Muscle layer of duodenum (tissue), 2 donors: Measurements from ENCODE around the gene SIVA1.

ENCODE experiments used
- H3K27ac ChIP-seq: one replicate; pipeline ENCODE4 v1.7.0; 2013; ENCODE audit warnings: mild to moderate bottlenecking, low read length
- H3K27me3 ChIP-seq: one replicate; pipeline ENCODE4 v1.7.0; 2013; ENCODE audit warnings: low read depth, mild to moderate bottlenecking, control low read depth, low read length
- H3K36me3 ChIP-seq, 2 donors: one replicate each; pipeline ENCODE4 v1.7.0; 2013; ENCODE audit warnings: low read length in 2 of 2, control low read depth in 1 of 2, mild to moderate bottlenecking in 1 of 2; ENCODE audit not compliant: insufficient read depth in 2 of 2, control insufficient read depth in 1 of 2
- H3K4me1 ChIP-seq, 2 donors: one replicate each; pipeline ENCODE4 v1.7.0; 2013; ENCODE audit warnings: low read length in 2 of 2, mild to moderate bottlenecking in 2 of 2, control low read depth in 1 of 2, moderate library complexity in 1 of 2; ENCODE audit not compliant: insufficient read depth in 2 of 2, control insufficient read depth in 1 of 2
- H3K4me3 ChIP-seq, 2 donors: one replicate each; pipeline ENCODE4 v1.7.0; 2013; ENCODE audit warnings: low read length in 2 of 2, low read depth in 1 of 2, mild to moderate bottlenecking in 1 of 2
- H3K9me3 ChIP-seq, 2 donors: one replicate each; pipeline ENCODE4 v1.7.0; 2013; ENCODE audit warnings: low read length in 2 of 2, control low read depth in 1 of 2, mild to moderate bottlenecking in 1 of 2; ENCODE audit not compliant: control insufficient read depth in 1 of 2
- donor health status: healthy.

SIVA1 gene

DNA sequence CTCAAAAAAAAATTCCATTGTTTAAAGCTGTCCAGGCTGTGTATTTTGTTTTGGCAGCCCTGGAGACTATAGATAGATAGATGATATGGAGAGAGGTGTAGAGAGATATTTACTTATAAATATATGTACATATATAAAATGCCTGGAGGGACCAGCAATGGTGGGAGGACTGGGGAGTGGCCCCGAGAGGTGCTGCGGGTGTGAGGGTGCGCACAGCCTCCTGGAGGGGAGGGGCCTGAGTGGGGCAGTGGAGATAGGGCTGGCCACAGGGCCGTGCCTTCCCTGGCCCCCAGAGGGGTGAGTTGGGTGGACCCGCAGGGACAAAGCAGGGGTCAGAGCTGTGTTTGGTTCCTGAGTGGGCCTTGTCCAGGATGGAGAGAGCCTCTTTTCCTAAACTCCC lies 22.5 kb upstream of the SIVA1 start:
- Histone ChIP-seq H3K27ac (no peak overlapping the region), H3K27me3 (no peaks in the 10 kb centered on the region)

DNA sequence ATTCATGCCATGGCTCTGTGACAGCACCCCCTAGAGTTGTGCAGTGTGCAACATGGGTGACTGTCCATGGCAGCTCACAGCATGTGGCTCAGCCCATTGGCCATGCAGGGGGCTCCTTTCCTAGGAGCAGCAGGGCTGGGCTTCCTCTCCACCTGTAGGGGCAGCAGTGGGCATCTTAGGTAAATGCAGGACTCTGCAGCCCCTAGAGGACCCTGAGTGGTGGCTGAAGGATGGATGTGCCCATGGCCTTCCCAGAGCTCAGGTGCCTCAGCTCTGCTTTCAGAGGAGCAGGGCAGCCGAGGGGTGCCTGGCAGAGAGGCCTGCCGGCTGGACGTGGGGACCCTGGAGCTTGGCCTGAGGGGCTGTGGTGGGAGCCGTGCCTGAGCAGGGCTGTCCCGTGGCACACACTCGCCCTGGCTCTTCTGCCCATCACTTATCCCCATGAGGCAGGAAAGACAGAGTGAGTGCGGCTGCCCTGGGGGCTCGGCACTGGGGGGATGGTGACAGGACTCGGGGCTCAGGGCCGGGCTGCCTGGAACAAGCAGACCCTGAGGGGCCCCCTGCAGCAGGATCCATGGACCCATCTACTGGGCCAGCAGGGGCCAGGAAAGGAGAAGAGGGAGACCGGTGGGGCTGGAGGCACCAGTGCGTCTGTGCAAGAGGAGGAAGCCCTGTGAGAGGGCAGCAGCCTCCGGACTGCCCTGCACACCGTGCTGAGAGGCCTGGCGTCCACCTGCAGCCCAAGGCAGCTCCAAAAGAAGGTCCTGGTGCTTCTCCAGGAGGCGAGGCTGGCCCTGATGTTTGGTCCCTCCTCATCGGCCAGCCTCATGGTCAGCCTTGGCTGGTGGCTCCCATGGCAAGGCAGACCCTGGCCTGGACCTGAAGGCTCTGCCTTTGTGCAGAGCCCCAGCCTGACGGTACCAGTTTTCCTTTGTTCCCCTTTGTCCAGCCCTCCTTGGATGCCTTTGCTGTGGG lies 21.3 kb upstream of the SIVA1 start:
- H3K27me3 ChIP-seq, result no peaks in the 10 kb centered on the region
- peaks cover 0 to 16% of the 10 kb centered on the region in 2 donors for H3K4me1 ChIP-seq
- H3K27ac ChIP-seq, result no peak overlapping the region
- no peaks in the 10 kb centered on the region for H3K36me3 ChIP-seq
- no peak overlapping the region for H3K4me3 ChIP-seq
- no peaks in the 10 kb centered on the region for H3K9me3 ChIP-seq

More for the DNA sequence above, 22.5 kb upstream of the SIVA1 start:
- H3K4me3 ChIP-seq, result no peak overlapping the region
- H3K36me3 ChIP-seq, result no peaks in the 10 kb centered on the region
- no peaks in the 10 kb centered on the region for H3K9me3 ChIP-seq
- H3K4me1 ChIP-seq, result peaks cover 0 to 10% of the 10 kb centered on the region in 2 donors

DNA sequence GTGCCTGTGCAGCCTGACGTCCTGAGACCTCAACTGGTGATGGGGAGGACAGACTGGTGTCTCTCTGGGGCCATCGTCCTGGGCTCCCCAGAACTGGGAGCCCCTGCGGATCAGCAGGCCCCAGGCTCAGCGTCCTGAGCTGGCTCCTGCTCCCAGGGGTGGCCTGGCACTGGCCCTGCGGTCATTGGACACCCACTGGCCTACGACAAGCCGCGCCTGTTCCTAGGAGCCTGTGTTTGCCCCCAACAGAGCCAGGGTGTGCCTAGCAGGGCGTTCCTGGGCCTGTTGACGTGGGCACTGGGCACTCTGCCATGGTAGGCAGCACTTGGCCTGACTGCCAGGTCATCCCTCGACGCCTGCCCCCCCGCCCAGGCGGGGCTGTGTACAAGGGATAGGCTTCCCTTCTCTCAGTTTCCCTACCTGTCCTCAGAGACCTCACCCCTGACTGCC lies 20.6 kb upstream of the SIVA1 start:
- H3K4me1 ChIP-seq, result peaks cover 0 to 16% of the 10 kb centered on the region in 2 donors

DNA sequence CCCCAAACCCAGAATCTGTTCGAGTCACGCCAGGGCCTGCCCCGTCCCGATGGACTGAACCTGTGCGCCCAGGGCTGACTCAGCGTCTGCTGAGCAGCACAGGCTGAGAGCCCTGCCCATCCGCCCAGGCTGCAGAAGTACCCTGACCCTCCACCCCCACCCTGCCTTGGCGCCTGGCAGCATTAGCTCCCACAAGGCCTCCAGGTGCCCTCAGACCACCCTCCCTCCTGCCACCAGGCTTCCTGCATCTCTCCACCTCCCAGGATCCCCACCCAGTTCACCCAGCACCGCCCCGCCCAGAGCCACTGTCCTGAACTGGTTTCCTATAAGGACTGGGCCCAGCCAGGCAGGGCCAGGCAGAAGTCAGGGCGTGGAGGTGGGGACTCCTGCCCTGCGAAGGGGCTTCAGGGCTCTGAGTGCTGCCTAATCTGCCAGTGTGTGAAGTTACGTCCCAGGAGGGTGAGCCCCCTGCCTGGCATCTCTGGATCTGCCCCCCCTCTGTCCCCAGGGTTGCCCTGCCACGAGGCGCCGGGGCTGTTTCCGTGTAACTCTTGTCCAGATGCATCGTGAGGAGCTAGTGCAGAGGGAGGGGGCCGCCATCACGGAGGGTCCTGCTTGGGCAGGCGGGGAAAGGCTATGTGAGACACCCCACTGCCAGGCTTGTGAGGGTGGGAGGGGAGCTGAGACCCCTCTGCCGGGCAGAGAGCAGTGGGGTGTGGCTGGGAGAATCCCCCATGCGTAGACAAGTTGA lies 19.8 kb upstream of the SIVA1 start:
- Histone ChIP-seq H3K4me1 (peaks cover 0 to 16% of the 10 kb centered on the region in 2 donors), H3K27ac (no peak overlapping the region), H3K36me3 (no peaks in the 10 kb centered on the region)

More for the DNA sequence above, 20.6 kb upstream of the SIVA1 start:
- Histone ChIP-seq H3K27ac (no peak overlapping the region), H3K4me3 (no peak overlapping the region), H3K9me3 (no peaks in the 10 kb centered on the region), H3K27me3 (no peaks in the 10 kb centered on the region), H3K36me3 (no peaks in the 10 kb centered on the region)

DNA sequence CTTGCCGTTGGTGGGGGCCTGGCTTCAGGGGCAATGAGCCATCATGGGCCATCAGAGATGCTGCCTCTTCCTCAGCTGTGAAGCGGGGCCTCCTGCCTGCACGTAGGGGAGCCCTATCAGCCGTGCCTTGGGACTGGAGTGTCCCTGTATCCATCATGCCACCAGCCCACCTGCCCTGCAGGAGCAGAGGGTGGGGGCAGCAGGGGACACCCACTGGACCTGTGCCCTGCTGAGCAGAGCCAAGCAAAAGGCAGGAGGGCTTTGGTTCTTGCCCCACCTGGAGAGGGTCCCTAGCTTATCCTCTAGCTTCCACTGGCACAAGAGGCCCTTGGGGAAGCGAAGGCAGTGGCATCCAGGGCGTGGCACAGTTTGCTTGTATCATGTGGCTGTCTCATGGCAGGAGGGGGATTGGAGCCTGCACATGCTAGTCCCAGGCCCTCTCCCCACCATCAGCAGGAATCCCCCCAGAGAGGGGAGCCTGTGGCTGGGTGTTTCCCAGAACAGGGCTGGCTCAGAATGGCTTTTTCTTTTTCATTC lies 18.8 kb upstream of the SIVA1 start:
- no peaks in the 10 kb centered on the region for H3K36me3 ChIP-seq
- H3K4me1 ChIP-seq, result peaks cover 0 to 16% of the 10 kb centered on the region in 2 donors
- no peak overlapping the region for H3K4me3 ChIP-seq
- H3K27ac ChIP-seq, result no peak overlapping the region
- no peaks in the 10 kb centered on the region for H3K9me3 ChIP-seq
- H3K27me3 ChIP-seq, result no peaks in the 10 kb centered on the region

More for the DNA sequence above, 19.8 kb upstream of the SIVA1 start:
- no peaks in the 10 kb centered on the region for H3K9me3 ChIP-seq
- no peaks in the 10 kb centered on the region for H3K27me3 ChIP-seq
- H3K4me3 ChIP-seq, result no peak overlapping the region

DNA sequence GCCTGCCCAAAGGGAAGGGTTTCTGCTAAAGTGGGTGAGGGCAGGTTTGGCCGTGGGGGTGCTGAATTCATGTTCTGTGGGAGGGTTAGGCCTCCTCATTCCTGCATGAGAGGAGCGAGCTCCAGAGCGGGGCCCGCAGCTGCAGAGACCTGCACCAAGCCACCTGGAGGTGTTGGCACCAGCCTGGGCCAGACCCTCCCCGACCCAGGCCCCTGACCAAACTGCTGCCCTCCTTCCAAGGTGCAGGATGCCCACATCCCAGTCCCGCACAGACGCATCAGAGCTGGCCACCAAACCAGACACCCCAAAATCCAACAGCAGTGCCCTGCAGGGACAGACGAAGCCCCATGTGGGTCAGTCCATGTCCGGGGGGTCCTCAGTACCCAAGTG lies 18.4 kb upstream of the SIVA1 start:
- Histone ChIP-seq H3K9me3 (no peaks in the 10 kb centered on the region), H3K4me3 (no peak overlapping the region), H3K27ac (no peak overlapping the region), H3K36me3 (no peaks in the 10 kb centered on the region), H3K27me3 (no peaks in the 10 kb centered on the region), H3K4me1 (peaks cover 0 to 16% of the 10 kb centered on the region in 2 donors)

DNA sequence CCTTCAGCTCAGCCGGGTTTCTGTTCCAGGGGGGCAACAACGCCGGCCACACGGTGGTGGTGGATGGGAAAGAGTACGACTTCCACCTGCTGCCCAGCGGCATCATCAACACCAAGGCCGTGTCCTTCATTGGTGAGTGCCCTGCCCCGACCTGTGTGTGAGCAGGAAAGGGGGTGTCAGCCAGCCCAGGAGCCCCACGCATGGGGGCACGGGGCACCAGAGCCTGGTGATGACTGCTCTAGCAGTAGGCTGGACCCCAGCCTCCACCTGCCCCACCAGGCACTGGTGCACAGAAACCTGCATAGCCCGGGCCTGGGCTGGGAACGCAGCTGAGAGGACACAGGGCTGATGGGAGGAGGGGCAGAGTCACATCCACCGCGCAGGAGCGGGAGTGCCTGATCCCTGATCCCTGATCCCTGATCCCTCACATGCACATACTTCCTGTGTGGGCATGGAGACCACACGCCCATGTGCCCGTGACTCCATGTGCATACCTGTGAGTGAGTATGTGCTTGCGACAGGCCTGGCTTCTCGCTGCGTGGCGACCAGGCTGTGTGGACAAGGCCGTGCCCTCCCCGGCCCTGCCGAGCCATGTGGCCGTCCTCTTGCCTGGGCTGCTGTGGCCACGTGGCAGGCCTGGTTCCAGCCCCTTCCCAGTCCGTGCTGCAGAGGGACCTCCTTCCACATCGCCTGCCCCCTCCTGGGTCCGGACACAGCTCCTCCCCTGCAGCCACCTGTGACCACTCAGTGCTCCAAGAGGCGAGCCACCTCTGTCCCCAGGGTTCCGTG lies 17.8 kb upstream of the SIVA1 start:
- peaks cover 0 to 2% of the 10 kb centered on the region in 2 donors for H3K36me3 ChIP-seq
- peaks cover 0 to 16% of the 10 kb centered on the region in 2 donors for H3K4me1 ChIP-seq

DNA sequence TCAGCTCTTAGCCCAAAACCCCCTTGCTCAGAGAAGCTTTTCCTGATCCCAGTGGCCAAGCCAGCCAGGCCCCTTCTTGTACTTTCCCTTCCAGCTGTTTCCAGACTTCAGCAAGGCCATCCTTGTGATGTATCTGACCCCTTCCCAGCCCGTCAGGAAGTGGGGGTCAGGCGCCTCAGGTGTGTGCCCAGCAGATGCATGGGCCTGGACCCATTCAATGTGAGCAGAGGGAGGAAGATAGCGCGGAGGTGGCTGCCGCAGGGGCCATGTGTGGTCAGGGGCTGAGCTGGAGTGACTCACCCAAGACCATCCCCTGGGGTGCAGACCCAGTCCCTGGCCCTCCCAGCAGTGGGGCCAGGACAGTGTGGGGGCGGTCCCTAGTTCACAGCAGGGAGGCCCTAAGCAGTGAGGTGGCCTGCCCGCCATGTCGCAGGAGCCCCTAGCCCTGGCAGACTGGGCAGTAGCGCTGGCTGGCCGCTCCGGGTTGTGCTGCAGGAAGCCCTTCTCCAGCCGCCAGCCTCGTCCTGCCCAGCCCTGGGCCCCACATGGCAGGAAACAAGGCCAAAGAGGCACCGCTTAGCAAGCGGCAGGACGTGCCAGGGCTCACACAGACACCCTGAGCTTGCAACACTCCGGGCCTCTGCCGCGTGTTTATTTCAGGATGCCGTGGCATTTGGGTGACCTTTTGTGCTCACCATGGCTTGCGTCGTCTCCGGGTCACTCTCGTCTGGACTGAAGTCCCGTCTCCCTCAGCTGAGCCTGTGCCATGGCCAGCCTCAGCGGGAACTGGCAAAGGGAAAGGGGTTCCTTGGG lies 16.9 kb upstream of the SIVA1 start:
- Histone ChIP-seq H3K9me3 (no peaks in the 10 kb centered on the region), H3K4me1 (peaks cover 0 to 16% of the 10 kb centered on the region in 2 donors), H3K36me3 (peaks cover 0 to 10% of the 10 kb centered on the region in 2 donors), H3K27ac (peak overlapping the region; percentile 23), H3K4me3 (no peak overlapping the region), H3K27me3 (no peaks in the 10 kb centered on the region)

More for the DNA sequence above, 17.8 kb upstream of the SIVA1 start:
- H3K9me3 ChIP-seq, result no peaks in the 10 kb centered on the region
- no peak overlapping the region for H3K27ac ChIP-seq
- no peak overlapping the region for H3K4me3 ChIP-seq
- no peaks in the 10 kb centered on the region for H3K27me3 ChIP-seq

DNA sequence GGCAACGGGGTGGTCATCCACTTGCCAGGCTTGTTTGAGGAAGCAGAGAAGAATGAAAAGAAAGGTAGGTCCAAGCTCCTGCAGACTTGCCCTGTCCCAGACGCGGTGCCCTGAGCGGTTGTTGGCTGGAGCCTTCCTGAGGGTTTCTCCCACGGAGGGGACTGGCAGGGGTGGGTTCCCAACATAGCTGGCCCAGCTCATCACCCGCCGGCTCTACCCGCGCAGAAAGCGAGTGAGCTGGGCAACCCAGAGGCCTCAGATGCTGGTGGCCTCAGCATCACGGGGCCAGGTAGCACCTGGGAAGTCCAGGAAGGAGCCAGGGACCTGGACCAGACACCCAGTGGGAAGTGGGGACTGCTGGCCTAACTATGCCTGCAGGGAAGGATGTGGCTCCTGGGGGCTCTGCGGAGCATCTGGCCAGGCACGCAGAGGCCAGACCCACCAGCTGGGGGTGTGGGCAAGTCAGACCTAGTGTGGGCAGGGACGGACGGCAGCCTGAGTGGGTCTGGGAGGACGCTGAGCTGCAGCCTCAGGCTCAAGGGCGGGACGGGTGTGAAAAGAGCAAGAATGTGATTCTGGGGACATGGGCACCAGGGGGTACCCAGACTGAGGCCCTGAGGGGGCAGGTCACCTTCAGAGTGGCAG lies 14.4 kb upstream of the SIVA1 start:
- H3K9me3 ChIP-seq, result no peaks in the 10 kb centered on the region
- H3K4me1 ChIP-seq, result peaks cover 0 to 16% of the 10 kb centered on the region in 2 donors
- no peak overlapping the region for H3K27ac ChIP-seq
- no peaks in the 10 kb centered on the region for H3K27me3 ChIP-seq
- no peak overlapping the region for H3K4me3 ChIP-seq
- H3K36me3 ChIP-seq, result peaks cover 0 to 12% of the 10 kb centered on the region in 2 donors

DNA sequence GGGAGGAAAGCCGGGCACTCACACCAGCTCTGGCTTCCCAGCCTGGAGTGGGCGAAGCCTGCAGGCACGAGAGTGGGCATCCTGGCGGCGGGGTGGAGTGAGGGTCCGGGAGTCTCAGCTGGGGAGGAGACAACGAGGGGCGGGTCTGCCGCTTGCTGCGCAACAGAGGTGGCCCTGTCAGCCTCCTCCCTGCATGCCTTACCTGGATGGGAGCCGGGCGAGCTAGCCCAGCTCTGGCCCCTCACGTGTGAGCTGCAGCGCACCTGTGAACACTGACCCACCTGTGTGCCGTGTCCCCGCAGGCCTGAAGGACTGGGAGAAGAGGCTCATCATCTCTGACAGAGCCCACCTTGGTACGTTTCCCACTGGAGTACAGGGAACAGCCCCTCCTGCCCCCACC lies 13.9 kb upstream of the SIVA1 start:
- Histone ChIP-seq H3K27ac (no peak overlapping the region), H3K4me3 (no peak overlapping the region), H3K9me3 (no peaks in the 10 kb centered on the region), H3K4me1 (peaks cover 0 to 16% of the 10 kb centered on the region in 2 donors), H3K27me3 (no peaks in the 10 kb centered on the region), H3K36me3 (peaks cover 0 to 12% of the 10 kb centered on the region in 2 donors)
